A549 treated with DMSO at 1 μM for 4 hours (cell line): ENCODE measurements around the gene ZFAND6. TPM values are rescaled to one million over a fixed set of nuclear protein-coding genes. Genes with fewer than 3 reads are reported as not detected.

Experiments
- total RNA-seq: library from RNA; stranded (reverse); fragments of 200-300 nt; extraction: Qiagen RNA extraction; gene quantifications from 5 replicates; pipeline ENCODE4 v1.2.3, GENCODE V29; 2022; ENCODE audit warnings: low read depth

The ZFAND6 gene
- 108 to 130 TPM (median 122 TPM) in 5 replicates for total RNA-seq

DNA sequence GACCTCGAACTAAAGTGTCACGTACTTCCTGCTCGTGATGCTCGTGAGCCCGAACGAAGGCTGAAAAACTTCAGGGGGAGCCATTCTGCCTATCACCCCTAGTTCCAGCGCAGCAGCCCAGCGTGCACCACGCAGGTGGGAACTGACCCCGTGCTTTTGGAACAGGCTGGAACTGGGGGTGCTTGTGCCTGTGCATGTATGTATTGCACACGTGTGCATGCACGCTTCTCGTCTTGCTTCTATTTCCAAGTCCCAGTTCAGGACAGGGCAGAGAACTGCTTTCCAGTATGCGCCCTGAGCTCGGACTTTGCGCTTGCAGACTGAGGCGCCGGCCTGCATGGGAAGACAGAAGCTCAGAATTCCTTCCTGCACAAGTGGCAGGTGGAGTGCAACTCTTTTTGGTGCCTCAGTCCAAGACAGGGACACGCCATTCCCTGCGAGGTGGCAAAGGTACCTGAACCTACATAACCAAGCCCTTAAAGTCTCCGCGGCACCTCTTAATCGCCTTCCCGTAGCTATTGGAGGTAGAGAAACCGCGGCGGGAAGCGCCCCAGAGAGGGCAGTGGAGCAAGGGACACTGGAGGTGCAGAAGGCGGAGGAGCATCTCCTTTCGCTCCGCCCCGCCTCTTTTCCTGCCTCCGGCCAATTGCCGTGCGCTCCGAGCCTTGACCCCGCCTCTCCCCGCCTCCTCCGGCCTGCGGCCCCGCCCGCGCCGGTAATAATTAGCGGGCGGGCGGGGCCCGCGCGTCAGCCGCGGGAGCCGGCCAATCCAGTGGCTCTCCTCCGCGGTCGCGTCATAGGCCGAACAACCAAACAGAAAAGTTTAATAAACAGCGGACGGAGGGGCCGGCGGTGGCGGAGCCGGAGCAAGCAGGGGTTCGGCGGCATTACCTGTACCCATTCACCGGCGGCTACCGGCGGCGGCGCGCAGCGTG lies at the start of gene ZFAND6:
Gene ZFAND6, plus strand, starts transcription at position 826 of the 935 bp plus-strand sequence. CDS start 60,669 bp downstream, outside the sequence.

DNA sequence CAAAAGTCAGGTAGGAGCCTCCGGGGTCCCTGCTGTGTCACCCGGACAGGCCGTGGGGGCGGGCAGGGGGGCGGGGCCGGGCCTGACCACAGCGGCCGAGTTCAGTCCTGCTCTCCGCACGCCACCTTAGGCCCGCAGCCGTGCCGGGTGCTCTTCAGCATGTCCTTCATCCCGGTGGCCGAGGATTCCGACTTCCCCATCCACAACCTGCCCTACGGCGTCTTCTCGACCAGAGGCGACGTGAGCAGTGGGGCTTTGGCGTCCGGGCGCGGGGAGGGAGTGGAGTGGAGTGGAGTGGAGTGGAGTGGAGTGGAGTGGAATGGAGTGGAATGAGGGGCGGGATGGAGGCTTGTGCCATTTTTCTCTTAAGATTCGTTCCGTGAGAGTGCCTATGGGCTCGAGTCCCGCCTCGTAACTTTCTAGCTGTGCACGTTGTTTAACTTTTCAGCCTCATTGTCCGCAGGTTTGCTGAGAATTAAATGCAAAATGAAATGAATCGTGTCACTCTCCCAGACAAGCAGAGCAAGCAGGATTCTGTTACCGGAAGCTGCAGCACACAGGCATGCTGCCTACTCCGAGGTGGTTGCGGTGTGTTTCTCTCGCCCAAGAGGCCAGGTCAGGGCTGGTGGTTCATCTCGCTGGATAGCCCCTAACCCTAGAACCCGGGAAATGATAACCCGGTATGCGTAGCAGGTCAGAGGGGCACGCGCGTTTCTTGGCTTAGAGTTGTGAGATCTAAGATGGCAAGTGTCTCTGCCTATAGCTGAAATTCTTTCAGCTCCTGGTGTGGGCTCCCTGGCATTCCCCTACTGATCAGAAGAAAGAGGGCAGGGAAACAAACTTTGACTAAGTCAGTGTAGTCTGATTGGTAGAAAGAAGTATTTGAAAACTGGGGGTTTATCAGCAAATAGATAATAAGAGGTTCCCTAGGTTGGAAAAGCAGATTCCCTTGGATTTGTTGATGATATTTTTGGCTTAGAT lies 93.7 kb downstream of the ZFAND6 start, which contains the start of gene FAH:
Gene FAH, plus strand, starts transcription at position 104 of the 981 bp plus-strand sequence. Its CDS starts 56 bp downstream, at position 160.

Other genes starting within 250 kb of the ZFAND6 start
- 78.0 to 102 TPM (median 84.1 TPM) in 5 replicates for gene MTHFS, start 162.7 kb upstream of the ZFAND6 start, total RNA-seq
- 16.7 to 27.1 TPM (median 19.4 TPM) in 5 replicates for gene BCL2A1, start 88.5 kb upstream of the ZFAND6 start, total RNA-seq
- gene FAH, start 93.3 kb downstream of the ZFAND6 start, total RNA-seq = 33.0 to 40.2 TPM (median 38.0 TPM) in 5 replicates
- gene CTXND1, start 192.5 kb downstream of the ZFAND6 start, total RNA-seq = 0.01 to 0.02 TPM (median 0.01 TPM) in 3 of 5 replicates, not detected in the others